AG09309 (cell line): ENCODE results near the gene NDUFV1.

Source experiments
- DNase-seq: peaks from one replicate; pipeline ENCODE4 v3.0.0-alpha.2; 2010; ENCODE audit warnings: low read depth
- H3K4me3 ChIP-seq: 2 replicates; pipeline ENCODE4 v1.5.1; 2011; ENCODE audit warnings: mild to moderate bottlenecking, low read depth, low read length, moderate library complexity; ENCODE audit not compliant: control insufficient read depth
- CTCF ChIP-seq: IDR thresholded peaks from 2 replicates; pipeline ENCODE4 v1.5.1; 2011; ENCODE audit warnings: mild to moderate bottlenecking, low read depth, low read length, inconsistent platforms; ENCODE audit not compliant: insufficient read depth, control insufficient read depth; ENCODE audit errors: missing control alignments

Gene NDUFV1

GRCh38 chr11:67641338-67642172 is 34.8 kb downstream of the NDUFV1 start:
- no peak for DNase-seq
- TF ChIP-seq CTCF = no peak
- H3K4me3 ChIP-seq = no peak overlapping the region

GRCh38 chr11:67642173-67643120 is 35.7 kb downstream of the NDUFV1 start:
- TF ChIP-seq CTCF = no peak

GRCh38 chr11:67644042-67644441 is 37.3 kb downstream of the NDUFV1 start:
- TF ChIP-seq CTCF = no peak
- H3K4me3 ChIP-seq = no peak overlapping the region
- DNase-seq = no peak

More at GRCh38 chr11:67642173-67643120, 35.7 kb downstream of the NDUFV1 start:
- DNase-seq = no peak
- H3K4me3 ChIP-seq = no peak overlapping the region

- TF ChIP-seq CTCF = no peak
- no peak for DNase-seq
These were observed 38.0 kb downstream of the NDUFV1 start for GRCh38 chr11:67644472-67645418.

GRCh38 chr11:67645521-67646461 is 39.1 kb downstream of the NDUFV1 start:
- DNase-seq = no peak
- H3K4me3 ChIP-seq = no peak overlapping the region
- TF ChIP-seq CTCF = no peak

More at GRCh38 chr11:67644472-67645418, 38.0 kb downstream of the NDUFV1 start:
- no peak overlapping the region for H3K4me3 ChIP-seq
